GM06990 (cell line): Measurements from ENCODE around the gene KCNRG.

Experiments used
- DNase-seq: peaks from one replicate; pipeline ENCODE4 v3.0.0-alpha.2; 2011; ENCODE audit not compliant: insufficient read length; ENCODE audit errors: extremely low read depth
- H3K27me3 ChIP-seq: replicated peaks from 2 replicates; pipeline ENCODE4 v1.6.0; 2011; ENCODE audit warnings: low read length; ENCODE audit not compliant: control insufficient read depth, insufficient read depth
- H3K36me3 ChIP-seq: 2 replicates; pipeline ENCODE4 v1.5.1; 2011; ENCODE audit warnings: low read length; ENCODE audit not compliant: control insufficient read depth, insufficient read depth
- H3K4me3 ChIP-seq: replicated peaks from 2 replicates; pipeline ENCODE4 v1.5.1; 2011; ENCODE audit warnings: low read depth, mild to moderate bottlenecking, control low read depth, low read length
- TF ChIP-seq, protein P1 (sequence below): IDR thresholded peaks from 2 replicates; pipeline ENCODE4 v1.5.1; 2011; ENCODE audit warnings: low read length, control low read depth, mild to moderate bottlenecking, inconsistent platforms; ENCODE audit not compliant: insufficient read depth, poor library complexity, severe bottlenecking

KCNRG gene

DNA sequence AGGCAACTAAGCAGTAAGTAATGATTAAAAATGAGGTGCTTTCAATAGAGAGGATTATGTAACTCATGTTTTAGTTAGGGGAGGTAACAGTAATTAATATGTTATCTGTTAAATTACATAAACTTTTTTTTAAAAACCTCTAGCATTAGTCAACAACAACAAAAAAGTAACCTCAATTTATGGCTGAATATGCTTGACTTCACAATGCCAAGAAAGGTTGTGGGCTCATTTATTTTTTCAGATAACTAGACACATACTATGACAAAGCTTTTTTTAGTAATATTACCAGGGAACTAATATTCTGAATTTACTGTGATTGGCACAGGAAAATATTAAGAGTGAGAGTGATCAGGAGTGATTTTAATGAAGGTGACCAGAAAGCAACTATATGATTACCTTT lies 54.9 kb downstream of the KCNRG start:
- no peak for DNase-seq
- H3K36me3 ChIP-seq: peaks cover 2% of the 10 kb centered on the region
- TF ChIP-seq, protein P1, sequence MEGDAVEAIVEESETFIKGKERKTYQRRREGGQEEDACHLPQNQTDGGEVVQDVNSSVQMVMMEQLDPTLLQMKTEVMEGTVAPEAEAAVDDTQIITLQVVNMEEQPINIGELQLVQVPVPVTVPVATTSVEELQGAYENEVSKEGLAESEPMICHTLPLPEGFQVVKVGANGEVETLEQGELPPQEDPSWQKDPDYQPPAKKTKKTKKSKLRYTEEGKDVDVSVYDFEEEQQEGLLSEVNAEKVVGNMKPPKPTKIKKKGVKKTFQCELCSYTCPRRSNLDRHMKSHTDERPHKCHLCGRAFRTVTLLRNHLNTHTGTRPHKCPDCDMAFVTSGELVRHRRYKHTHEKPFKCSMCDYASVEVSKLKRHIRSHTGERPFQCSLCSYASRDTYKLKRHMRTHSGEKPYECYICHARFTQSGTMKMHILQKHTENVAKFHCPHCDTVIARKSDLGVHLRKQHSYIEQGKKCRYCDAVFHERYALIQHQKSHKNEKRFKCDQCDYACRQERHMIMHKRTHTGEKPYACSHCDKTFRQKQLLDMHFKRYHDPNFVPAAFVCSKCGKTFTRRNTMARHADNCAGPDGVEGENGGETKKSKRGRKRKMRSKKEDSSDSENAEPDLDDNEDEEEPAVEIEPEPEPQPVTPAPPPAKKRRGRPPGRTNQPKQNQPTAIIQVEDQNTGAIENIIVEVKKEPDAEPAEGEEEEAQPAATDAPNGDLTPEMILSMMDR: no peak

More for the DNA sequence above, 54.9 kb downstream of the KCNRG start:
- Histone ChIP-seq H3K27me3 (no peaks in the 10 kb centered on the region), H3K4me3 (no peak overlapping the region)
